Gastroesophageal sphincter (tissue), 3 donors: ENCODE data around the gene ATP1A2.

Experiments used
- EP300 ChIP-seq: sonication (generic); formaldehyde crosslinking; IDR thresholded peaks from one replicate; pipeline ENCODE4 v1.6.1; 2017; ENCODE audit warnings: antibody characterized with exemption, mild to moderate bottlenecking
- POLR2AphosphoS5 ChIP-seq: sonication (generic); formaldehyde crosslinking; IDR thresholded peaks from one replicate; pipeline ENCODE4 v1.6.1; 2017; ENCODE audit warnings: antibody characterized with exemption
- TF ChIP-seq, protein P1 (sequence below), 4 experiments: fragments of 200-600 bp in 2 of 4; fragments of 450-650 bp in 2 of 4; sonication (generic) in 1 of 4; IDR thresholded peaks; one replicate each; pipeline ENCODE4 v1.5.1; 2017 to 2019; ENCODE audit warnings: antibody characterized with exemption in 4 of 4, mild to moderate bottlenecking in 2 of 4, moderate library complexity in 2 of 4

DNA sequence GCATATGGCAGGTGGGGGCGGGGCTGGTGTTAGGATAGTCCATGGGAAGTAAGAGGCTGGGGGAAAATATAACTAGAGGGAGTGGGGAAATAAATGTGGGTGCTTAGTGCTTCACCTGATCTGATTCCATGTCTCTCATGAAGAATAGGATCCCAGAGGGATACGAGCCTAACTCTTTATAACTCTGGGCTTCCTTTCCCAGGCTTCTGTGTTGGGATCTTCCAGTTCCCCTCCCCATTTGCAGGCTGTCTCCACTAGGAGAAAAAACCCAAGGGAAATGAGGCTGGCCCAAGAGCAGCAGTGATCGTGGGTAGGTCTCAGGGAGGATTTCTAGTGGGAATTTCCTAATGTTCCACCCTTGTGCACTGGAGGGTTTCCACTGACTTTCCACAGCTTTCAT is 32.6 kb upstream of the ATP1A2 start:
- TF ChIP-seq, protein P1, sequence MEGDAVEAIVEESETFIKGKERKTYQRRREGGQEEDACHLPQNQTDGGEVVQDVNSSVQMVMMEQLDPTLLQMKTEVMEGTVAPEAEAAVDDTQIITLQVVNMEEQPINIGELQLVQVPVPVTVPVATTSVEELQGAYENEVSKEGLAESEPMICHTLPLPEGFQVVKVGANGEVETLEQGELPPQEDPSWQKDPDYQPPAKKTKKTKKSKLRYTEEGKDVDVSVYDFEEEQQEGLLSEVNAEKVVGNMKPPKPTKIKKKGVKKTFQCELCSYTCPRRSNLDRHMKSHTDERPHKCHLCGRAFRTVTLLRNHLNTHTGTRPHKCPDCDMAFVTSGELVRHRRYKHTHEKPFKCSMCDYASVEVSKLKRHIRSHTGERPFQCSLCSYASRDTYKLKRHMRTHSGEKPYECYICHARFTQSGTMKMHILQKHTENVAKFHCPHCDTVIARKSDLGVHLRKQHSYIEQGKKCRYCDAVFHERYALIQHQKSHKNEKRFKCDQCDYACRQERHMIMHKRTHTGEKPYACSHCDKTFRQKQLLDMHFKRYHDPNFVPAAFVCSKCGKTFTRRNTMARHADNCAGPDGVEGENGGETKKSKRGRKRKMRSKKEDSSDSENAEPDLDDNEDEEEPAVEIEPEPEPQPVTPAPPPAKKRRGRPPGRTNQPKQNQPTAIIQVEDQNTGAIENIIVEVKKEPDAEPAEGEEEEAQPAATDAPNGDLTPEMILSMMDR (IDR thresholded peaks at IDR 0.05): no peak
- TF ChIP-seq POLR2AphosphoS5 (no peak), EP300 (no peak)
